Stimulated activated CD8-positive, alpha-beta memory T cell treated with anti-CD3 and anti-CD28 coated beads, Interleukin-2, amount 100 ng/mL, for 1 hour (primary cell): ENCODE measurements around the gene PARD3.
"Not testable (repeated sequence)": the region's sequence is repeated elsewhere in the genome, so short reads cannot be mapped to it uniquely, and the experiment has no call there.

Experiments used
- DNase-seq, 2 donors: peaks; one replicate each; pipeline ENCODE4 v3.0.0-alpha.2; 2020; ENCODE audit warnings: low read depth in 2 of 2

PARD3 gene

DNA sequence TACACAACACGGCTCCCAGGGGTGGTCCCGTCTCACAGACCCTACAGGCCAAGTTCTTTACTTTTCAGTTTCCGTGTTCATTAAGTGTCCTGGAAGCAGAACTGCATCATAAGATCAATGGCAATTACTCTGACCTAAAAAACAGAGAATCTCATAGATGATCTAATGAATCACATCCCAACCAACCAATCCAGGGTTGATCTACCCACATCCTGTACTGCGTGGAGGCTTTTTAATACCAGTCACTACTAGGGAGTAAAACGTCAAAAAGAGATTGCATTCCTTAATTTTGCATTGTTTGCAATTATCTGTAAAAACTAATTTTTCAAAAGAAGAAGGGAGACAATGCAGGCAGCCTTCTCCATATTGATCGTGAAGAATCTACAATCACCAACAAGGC, 72.6 kb downstream of the PARD3 start:
- no peak for DNase-seq

DNA sequence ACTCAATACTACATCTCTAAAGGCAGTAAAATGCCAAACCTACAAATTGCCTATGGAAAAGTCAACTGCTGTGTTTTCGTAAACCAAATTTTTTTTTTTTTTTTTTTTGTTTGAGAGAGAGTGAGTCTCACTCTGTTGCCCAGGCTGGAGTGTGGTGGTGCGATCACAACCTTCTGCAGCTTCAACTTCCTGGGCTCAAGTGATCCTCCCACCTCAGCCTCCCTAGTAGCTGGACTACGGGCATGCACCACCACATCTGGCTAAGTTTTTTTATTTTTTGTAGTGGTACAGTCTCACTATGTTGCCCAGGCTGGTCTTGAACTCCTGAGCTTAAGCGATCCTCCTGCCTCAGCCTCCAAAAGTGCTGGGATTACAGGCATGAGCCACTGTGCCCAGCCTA, 74.0 kb downstream of the PARD3 start:
- DNase-seq: not testable (repeated sequence)

DNA sequence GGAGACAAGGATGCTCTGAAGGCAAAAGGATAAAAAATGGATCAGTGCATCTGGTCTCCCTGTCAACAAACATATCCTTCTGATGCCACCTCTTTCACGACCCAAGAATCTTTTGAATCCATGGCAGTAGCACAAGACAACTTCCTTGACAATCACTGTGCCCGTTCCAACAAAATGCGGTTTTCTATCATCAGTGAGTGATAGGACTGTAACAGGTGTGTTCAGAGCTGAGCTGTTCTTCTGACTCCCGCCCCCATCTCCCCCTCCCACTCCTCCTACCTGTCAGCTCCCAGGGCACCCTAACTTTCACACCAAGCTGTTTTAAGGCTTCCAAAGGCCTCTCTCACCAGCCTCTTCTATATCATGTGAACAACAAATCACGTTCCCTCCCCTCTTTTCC, 74.8 kb downstream of the PARD3 start:
- no peak for DNase-seq

DNA sequence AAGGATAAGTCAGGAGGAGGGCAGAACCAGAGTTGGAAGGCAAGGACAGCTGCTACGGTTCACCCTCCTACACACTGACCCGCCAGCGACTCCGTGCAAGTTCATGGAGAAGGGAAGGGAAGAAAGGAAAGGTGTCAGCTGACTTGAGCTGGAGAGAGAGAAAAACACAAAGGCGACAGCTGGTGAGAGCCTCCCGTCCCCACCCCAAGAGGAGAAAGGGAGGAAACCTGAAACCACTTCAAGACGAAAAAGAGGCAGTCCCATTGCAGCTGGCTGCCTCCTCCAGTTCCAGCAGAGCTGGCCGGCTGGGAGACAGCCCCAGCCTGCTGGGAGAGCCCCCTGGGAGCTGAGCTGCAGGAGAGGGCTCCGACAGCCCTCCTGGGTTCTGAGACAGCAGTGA, 75.2 kb downstream of the PARD3 start:
- no peak for DNase-seq

DNA sequence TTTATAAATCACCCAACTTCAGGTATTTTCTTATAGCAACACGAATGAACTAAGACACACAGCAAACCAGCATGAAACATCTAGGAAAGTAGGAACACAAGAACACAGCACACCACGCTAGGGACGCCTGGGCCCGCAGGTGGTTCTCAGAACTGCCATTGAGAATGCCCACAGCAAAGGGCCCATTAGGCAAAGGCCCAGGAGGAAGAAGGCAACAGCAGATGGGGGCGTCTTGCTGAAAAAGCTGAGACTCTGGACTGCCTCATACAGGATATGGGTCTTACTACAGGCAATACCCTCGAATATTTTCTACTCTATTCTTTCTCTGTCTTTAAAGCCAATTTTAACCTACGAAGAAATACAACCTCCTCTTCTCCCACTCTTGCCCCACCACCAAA, 77.3 kb downstream of the PARD3 start:
- DNase-seq: no peak

DNA sequence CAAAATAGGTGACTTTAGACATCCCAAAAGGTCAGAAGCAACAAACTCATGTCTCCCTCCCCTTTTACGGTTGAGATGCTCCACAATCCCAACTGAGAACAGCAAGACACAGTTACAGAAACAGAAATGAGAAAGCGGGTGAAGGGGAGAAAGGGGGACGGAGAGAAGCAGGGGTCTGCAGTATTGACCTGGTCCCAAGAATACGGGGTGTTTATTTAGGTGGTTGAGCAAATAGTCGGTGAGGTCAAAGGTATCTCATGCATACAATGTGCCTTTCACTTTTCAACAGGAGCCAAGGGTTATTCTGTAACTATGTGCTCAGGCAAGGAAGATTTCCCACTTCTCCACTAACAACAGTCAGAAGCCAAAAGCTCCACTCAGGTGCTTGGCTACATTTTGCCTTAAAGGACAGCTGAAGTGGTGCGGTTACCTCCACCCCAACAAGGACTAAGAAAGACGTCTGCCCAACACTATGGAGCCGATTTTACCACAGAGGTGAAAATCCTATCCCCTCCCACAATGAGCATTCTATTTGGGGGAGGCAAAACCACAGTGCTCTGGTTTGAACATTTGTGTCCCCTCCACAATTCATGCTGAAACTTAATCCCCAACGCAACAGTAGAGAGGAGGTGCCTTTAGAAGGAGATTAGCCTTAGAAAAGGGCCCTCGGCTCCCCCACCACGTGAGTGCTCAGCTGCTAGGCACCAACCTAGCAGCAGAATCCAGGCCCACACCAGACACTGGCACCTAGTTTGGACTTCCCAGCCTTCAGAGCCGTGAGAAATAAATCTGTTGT, 77.9 kb downstream of the PARD3 start:
- DNase-seq: no peak

DNA sequence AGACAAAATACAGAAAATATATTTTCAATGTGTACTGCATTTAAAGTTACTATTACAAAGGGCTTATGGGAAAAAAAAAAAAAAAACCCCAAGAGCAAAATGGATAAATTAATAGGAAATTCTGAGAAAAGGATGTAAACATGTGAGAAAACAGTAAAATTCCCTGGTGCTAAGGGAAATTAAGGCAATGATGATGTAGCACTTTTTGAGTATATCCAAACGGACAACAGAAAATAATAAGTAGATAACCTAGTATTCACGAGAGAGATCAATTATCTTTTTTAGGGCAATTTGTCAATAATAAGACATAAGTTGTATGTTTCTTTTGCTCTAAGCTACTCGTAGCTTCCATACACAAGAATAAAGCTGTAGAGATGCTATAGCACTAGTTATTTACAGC, 80.2 kb downstream of the PARD3 start:
- no peak for DNase-seq

DNA sequence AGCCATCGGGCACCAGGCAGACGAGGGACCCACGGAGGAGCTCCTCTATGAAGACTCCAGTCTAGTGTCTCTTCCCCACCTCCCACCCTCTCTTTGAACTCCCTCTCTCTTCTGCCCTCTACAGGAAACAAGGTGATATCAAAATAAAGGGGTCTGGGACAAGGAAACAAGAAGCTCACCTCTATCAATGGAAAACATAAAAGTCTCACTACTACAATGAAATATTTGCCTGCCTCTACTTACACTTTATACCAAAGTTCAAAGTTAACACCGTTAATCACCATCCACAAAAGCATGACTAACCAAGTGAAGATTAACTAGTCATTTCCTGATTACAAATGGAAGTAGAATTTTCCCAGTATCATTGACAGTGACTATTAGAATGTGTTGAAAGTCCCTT, 82.2 kb downstream of the PARD3 start:
- no peak for DNase-seq

DNA sequence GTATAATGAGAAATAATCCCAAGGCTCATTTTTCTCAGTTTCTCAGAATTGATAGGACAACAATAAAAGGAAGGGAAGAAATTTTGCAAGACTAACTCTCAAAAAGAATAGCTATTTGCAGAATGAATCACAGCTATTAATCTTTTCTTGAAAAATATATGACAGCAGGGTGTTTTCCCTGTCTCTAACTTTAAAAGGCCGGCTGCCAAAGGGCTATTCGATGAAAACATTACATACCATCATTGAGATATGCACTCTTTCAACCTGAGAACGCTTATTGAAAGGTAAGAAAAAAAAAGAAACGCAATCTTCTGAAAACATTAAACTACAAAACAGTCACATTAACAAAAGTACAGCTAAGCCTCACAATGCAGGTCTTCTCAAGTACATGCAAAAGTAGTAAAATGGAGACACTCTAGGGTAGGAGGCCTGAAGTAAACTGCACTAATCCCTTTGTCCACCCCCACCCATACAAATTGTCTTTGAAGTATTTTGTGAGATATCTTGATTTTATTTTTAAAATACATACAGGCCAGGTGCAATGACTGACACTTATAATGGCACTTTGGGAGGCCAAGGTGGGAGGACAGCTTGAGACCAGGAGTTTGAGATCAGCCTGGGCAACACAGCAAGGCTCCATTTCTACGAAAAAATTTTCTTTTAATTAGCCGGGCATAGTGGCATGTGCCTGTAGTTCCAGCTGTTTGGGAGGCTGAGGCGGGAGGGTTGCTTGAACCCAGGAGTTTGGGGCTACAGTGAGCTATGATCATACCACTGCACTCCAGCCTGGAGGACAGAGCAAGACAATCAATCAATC, 83.0 kb downstream of the PARD3 start:
- DNase-seq: no peak

DNA sequence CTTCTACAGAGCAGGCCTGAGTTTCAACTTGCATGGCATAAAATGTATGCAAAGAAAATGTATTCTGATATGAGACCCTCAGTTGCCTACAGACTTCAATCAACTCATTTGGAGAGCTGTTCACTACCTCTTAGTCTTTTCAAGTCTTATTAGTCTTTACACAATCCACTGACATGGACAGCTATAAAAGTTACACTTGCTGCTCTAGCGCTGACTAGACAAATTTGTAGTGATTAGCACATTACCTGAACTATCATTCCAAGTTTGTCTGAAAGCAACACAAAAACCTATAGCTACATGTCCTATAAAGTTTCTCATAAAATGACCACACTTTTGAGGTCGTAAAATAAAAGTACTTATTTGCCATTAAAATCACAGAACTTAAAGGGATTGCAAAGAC, 83.9 kb downstream of the PARD3 start:
- DNase-seq: no peak

DNA sequence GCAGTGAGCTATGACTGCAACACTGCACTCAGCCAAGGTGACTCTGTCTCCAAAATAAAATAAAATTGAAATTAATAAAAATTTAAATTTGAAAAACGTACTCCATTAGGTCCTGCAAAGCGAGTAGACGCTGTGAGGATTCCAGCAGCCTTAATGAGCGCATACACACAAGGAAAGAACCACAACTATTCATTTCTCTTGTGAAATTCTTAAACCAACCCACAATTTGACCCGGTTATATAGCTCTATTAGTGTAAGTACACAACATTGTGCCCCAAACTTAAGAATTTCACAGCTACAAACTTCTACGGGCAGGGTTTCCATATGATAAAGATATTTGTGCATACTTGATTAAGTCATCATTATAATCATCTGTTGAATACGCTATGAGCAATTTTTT, 84.4 kb downstream of the PARD3 start:
- DNase-seq: no peak

DNA sequence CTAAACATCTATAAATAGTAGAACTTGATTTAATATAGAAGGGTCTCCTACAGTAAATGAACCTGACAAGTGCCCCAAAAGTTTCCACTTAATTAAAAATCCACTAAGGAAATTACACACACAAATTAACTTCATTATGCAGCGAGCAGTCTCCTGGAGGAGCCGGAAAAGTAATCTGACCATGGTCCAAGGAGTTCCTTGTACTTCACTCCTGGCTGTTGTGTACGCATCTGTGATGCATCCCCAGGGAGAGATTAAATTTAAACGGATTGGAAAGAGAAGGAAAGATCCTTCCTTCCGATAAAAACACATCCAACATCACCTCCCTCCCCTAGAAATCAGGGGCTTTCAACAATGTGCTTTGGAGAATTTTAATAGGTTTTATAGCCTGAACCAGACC, 85.5 kb downstream of the PARD3 start:
- no peak for DNase-seq

DNA sequence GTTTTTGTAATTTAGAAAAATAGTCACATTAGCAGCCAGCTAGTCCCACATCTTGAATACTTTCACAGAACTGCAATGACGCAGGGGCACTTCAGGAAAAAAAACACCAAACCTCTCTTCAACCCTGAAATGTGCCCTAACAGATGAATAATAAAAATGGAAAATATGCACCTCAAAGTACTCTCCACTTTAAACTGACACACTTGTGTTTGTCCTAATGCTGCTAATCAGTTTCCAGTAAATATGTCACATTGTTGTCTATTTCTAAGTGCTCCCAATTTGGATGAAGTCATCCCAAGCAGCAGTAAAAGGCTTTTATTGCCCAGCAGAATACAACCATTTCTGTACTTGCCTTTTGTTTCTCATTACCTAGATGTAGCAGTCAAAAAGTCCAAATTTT, 86.7 kb downstream of the PARD3 start:
- DNase-seq: no peak

DNA sequence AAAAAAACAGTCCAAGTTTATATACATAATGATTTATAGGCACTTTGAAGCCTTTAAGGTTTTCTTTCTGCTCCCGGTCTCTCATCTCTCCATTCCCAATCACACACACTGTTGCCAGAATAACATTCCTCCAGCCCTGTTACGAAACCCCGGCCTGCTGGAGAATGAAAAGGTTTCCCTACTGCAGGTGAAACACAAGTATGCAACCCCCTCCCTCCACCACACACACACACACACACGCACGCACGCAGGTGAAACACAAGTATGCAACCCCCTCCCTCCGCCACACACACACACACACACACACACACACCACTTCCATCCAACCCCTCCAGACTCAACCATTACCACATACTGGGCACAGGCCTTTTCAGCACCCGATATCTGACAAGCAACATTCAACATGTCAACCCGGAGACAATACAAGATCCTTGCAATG, 87.5 kb downstream of the PARD3 start:
- no peak for DNase-seq

DNA sequence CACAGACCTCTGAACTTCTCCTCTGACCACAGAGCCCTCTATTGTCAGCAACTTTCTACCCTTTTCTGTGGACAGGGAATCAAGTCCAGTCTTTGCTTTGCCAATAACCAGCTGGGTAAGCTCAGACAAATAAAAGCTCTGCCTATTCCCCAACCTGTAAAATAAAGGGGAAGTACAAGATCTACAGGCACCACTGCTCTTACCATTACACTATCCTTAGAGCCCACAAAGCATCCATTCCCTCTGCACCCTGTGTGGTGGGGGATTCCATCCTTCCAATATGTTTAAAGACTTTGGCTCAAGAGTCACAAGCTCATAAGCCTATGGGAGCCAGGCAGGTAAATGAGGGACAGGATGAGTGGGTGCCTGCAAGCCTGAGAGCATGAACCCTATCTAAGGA, 88.2 kb downstream of the PARD3 start:
- no peak for DNase-seq

DNA sequence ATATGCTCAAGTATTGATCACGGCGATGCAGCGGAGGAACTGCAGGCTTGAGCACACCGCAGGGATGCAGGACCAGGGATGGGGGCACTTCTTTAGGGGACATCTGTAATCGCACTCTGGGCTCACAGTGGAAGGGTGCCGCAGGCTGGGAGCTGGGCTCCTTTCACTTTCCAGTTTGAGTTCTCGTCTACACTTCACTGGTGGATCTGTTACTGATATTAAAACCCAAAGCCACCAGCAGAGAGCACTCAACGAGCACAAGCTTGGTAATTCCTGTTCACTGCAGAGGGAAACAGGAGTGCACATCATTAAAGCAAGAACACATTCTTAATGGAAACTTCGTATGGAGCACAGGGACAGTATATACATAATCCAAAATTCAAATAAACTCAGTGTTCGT, 91.3 kb downstream of the PARD3 start:
- no peak for DNase-seq

DNA sequence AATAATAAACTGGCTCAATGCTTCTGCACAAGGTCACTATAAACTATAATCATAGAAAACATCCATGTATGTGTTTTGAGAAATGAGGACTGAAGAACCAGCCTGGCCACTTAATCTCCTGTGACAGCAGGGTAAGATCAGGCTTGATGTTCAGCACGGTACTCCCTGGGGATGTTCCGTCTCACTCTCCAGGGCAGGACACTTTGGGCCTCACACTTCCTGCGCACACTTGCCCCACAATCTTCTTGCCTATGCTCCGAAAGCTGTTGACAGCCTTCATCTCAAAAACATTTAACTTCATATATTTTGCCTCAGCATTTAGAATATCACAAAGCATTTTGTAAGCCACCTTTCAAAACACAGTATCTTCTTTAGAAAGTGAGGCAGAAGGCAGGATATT, 92.7 kb downstream of the PARD3 start:
- DNase-seq: no peak

DNA sequence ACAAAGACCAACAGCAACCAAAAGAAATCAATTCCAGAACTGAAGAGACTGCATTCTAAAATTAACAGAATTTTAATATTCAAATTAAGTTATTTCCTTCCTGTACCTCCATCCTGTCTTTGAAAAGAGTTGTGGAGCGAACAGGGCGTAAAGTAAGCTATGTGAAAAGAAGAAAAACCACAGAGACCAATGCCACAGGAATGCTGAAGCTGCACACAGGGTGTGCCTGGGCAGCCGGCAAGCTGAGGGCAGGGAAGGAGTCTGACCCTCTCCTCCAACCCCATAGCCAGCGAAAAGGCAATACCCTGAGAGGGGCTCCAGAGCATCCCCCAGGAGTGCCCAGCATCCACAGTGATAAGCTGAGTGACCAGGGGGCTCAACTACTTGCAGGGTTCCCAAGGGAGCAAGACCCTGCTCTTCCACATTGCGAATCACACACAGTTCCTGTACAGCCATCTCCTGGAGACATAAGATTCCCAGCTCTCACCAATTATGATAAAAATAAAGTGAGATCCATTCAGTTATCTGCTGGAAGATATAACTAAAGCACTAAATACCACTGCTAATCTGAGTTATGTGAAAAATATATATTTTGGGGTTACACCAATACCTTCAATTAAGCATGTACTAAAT, 93.8 kb downstream of the PARD3 start:
- no peak for DNase-seq

DNA sequence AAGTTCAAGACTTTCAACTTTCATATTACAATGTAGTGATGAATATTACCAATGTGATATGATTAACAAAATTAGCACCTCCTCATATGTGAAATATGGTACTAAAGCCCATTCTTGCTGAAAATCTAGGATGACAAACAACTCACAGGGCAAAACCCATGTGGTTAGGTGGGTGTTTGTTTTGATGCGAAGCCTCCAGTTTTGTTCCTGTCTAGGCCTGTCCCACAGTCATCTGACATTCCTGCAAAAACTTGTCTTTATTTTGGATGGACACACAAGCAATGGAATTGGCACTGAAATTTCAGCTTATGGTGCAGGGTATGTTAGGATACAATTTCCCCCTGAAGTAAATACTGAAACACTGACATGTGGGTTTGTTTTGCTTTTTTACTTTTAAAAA, 95.3 kb downstream of the PARD3 start:
- no peak for DNase-seq

DNA sequence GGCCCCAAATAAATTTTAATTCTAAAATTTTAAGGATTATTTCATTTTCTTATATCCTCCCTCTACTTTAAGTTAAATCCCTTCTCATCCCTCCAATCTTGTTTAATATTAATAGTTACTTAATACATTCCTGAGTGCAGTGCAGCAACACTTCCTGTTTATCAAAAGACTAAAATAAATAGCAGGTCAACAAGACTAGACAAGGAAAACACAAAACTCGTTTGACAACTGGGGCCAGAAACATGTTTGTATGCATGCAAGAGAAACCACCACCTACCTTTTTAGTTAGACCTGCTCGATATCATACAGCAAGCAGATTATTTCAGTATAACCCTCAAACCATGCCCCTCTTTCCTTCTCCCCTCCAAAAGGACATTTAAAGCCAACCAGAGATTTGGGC, 95.8 kb downstream of the PARD3 start:
- DNase-seq: no peak

DNA sequence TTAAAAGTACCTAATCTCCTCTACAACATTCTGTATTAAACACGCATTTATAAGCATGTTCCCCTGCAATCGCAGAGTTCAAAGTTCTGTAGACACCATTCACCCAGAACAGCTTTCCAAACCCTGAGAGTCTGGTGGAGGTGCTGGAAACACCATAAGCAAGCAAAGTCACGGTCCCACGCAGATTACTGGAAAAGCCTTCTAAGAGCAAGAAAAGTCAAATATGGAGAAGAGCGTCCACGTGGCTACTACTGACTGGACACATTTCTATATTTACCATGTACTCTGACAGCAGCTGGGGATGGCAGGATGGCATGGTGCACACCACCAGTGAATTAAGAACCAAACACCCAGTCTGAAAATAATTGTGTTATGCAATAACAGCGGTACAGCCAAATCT, 97.7 kb downstream of the PARD3 start:
- DNase-seq: no peak

DNA sequence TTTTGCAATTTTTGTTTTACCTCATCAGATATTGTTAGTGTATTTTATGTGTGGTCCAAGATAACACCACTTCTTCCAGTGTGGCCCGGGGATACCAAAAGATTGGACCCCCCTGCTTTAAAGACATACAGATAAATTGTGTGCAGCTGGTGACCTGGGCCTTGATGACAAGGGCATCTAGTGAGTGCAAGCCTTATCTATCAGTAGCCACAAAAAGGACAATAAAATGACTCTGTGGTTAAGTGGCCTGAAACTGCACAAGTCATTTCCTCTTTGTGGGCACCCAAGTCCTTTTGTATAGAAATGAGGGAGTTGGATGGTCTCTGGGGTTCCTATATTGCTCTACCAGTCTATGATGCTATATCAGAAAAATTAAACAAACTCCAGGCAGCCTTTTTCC, 98.1 kb downstream of the PARD3 start:
- no peak for DNase-seq

DNA sequence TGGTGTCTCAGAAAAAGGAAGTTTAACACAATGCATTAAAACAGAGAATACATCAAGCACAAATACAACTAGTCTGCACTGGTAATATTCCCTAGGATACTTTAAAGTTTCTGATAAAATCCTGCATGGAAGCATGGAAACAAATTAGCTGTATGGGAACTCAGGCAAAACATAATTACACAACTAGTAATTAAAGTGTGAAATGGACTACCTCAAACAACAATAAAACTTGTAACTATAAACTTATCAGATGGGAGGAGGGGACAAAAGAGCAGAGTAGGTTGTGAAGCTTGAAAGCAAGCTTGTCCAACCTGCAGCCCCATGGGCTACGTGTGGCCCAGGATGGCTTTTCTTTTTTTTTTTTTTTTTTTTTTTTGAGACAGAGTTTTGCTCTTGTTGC, 98.9 kb downstream of the PARD3 start:
- DNase-seq: no peak
